ENCODE data around the gene PEX12.
"Not testable (repeated sequence)": the region's sequence is repeated elsewhere in the genome, so short reads cannot be mapped to it uniquely, and the experiment has no call there.

PEX12 gene

GRCh38 chr17:35577830-35578196 lies 558 bp downstream of the PEX12 start:
- no peak for DNase-seq

- DNase-seq = no peak
Measured at GRCh38 chr17:35575759-35576158, 2.6 kb downstream of the PEX12 start.

GRCh38 chr17:35569405-35569804 lies 9.0 kb downstream of the PEX12 start:
- DNase-seq = no peak

GRCh38 chr17:35568561-35568960 lies 9.8 kb downstream of the PEX12 start:
- no peak for DNase-seq

- no peak for DNase-seq
Measured at GRCh38 chr17:35566968-35567367, 11.4 kb downstream of the PEX12 start.

- DNase-seq = not testable (repeated sequence)
Measured at GRCh38 chr17:35563181-35563580, 15.2 kb downstream of the PEX12 start.

- no peak for DNase-seq
Measured at GRCh38 chr17:35560703-35561102, 17.7 kb downstream of the PEX12 start, which contains the start of gene SLFN14. TSS of gene SLFN14 (minus strand) at chr17:35560819. CDS start at chr17:35558062, 2,757 bp downstream.

- DNase-seq = no peak
Measured at GRCh38 chr17:35559495-35560210, 18.7 kb downstream of the PEX12 start.

GRCh38 chr17:35557353-35557752 lies 21.0 kb downstream of the PEX12 start:
- DNase-seq = no peak

- DNase-seq = no peak
Measured at GRCh38 chr17:35555691-35556090, 22.7 kb downstream of the PEX12 start.

GRCh38 chr17:35554668-35555067 lies 23.7 kb downstream of the PEX12 start:
- no peak for DNase-seq

GRCh38 chr17:35553310-35553709 lies 25.1 kb downstream of the PEX12 start:
- no peak for DNase-seq

- DNase-seq = no peak
Measured at GRCh38 chr17:35548978-35549377, 29.4 kb downstream of the PEX12 start.

- DNase-seq = no peak
Measured at GRCh38 chr17:35548208-35548810, 30.1 kb downstream of the PEX12 start.

- DNase-seq = no peak
Measured at GRCh38 chr17:35546487-35546886, 31.9 kb downstream of the PEX12 start.

GRCh38 chr17:35545150-35545549 lies 33.2 kb downstream of the PEX12 start:
- no peak for DNase-seq

GRCh38 chr17:35543856-35544255 lies 34.5 kb downstream of the PEX12 start:
- no peak for DNase-seq

GRCh38 chr17:35542990-35543389 lies 35.4 kb downstream of the PEX12 start:
- DNase-seq = no peak

GRCh38 chr17:35541434-35541833 lies 36.9 kb downstream of the PEX12 start:
- DNase-seq = no peak

GRCh38 chr17:35540589-35541404 lies 37.6 kb downstream of the PEX12 start:
- DNase-seq = no peak

- DNase-seq = no peak
Measured at GRCh38 chr17:35539659-35540026, 38.7 kb downstream of the PEX12 start.

GRCh38 chr17:35537601-35538141 lies 40.7 kb downstream of the PEX12 start, which contains the start of gene SLFN12L:
TSS of gene SLFN12L (minus strand) at chr17:35537678. CDS start at chr17:35522364, 15,314 bp downstream.
- no peak for DNase-seq

- no peak for DNase-seq
Measured at GRCh38 chr17:35536664-35537171, 41.7 kb downstream of the PEX12 start.
